HCT116 (cell line): ENCODE measurements around the gene SIGLEC14. TPM values are rescaled to one million over a fixed set of nuclear protein-coding genes. Genes with fewer than 3 reads are reported as not detected.

Source experiments
- ATAC-seq: fragments of 200-7000 bp; cut with Tn5 transposase; 2 replicates; pipeline ENCODE4 v1.9.1; 2020; ENCODE audit warnings: mild to moderate bottlenecking, moderate library complexity
- BruUV-seq: library from RNA; stranded (reverse); fragments of 400-500 nt; replicated peaks from 2 replicates; lab custom pipeline; 2021; lab: Mats Ljungman, UMichigan
- CTCF ChIA-PET: fragments of 300-600 bp; sonication (Branson Sonifier 250); formaldehyde crosslinking; loops from one replicate; lab custom pipeline; 2021; ENCODE audit warnings: antibody characterized with exemption; lab: Charles Lee
- POLR2A ChIA-PET: fragments of 300-600, 350-600 bp; sonication (Branson Sonifier 250); formaldehyde crosslinking; loops from one replicate; lab custom pipeline; 2021; ENCODE audit warnings: antibody characterized with exemption; lab: Charles Lee
- RAD21 ChIA-PET, 2 experiments: fragments of 300-600 bp; sonication (Branson Sonifier 250); formaldehyde crosslinking; loops; one replicate each; lab custom pipeline; 2023; ENCODE audit warnings: low total read pairs in 2 of 2; ENCODE audit not compliant: uncharacterized antibody in 2 of 2, unreplicated experiment in 2 of 2, low non-redundant PET in 1 of 2; lab: Charles Lee
- DNase-seq: peaks from one replicate; pipeline ENCODE4 v3.0.0-alpha.2; 2010; ENCODE audit warnings: low read depth, low spot score
- H2AFZ ChIP-seq: fragments of 200-600 bp; shearing (Covaris generic), sonication (generic); 2 replicates; pipeline ENCODE4 v1.6.1; 2017; ENCODE audit warnings: low read depth, mixed run types, mixed read lengths, antibody characterized with exemption, low read length; ENCODE audit not compliant: poor library complexity, severe bottlenecking
- H3K27ac ChIP-seq: 2 replicates; pipeline ENCODE4 v1.5.1; 2012; ENCODE audit warnings: low read depth, low read length
- H3K27me3 ChIP-seq: fragments of 200-600 bp; sonication (generic); 2 replicates; pipeline ENCODE4 v1.6.1; 2016; ENCODE audit warnings: mixed run types, low read length, mixed read lengths; ENCODE audit not compliant: insufficient read depth
- H3K36me3 ChIP-seq, 2 experiments: fragments of 200-500 bp in 1 of 2; fragments of 200-600 bp in 1 of 2; sonication (Bioruptor generic) in 1 of 2; sonication (generic) in 1 of 2; 2 replicates each; pipeline versions ENCODE4 v1.5.1 to v1.6.1; 2014 to 2016; ENCODE audit warnings: low read length in 2 of 2, inconsistent platforms in 1 of 2, mixed read lengths in 1 of 2, mixed run types in 1 of 2; ENCODE audit not compliant: insufficient read depth in 2 of 2, control insufficient read depth in 1 of 2
- H3K4me1 ChIP-seq, 2 experiments: fragments of 200-600 bp in 1 of 2; sonication (generic) in 1 of 2; 2 replicates each; pipeline versions ENCODE4 v1.5.1 to v1.6.1; 2012 to 2017; ENCODE audit warnings: low read length in 2 of 2, inconsistent platforms in 1 of 2, mild to moderate bottlenecking in 1 of 2, mixed read lengths in 1 of 2, mixed run types in 1 of 2, moderate library complexity in 1 of 2; ENCODE audit not compliant: insufficient read depth in 2 of 2, control insufficient read depth in 1 of 2
- H3K4me2 ChIP-seq: fragments of 200-600 bp; sonication (generic); 2 replicates; pipeline ENCODE4 v1.6.1; 2017; ENCODE audit warnings: mixed run types, low read length, mixed read lengths
- H3K4me3 ChIP-seq, 2 experiments: fragments of 200-600 bp in 1 of 2; sonication (generic) in 1 of 2; replicated peaks in 1 of 2; 2 replicates each; pipeline ENCODE4 v1.5.1; 2011 to 2016; ENCODE audit warnings: low read length in 2 of 2, control low read depth in 1 of 2, low read depth in 1 of 2, mild to moderate bottlenecking in 1 of 2, mixed read lengths in 1 of 2, mixed run types in 1 of 2
- H3K79me2 ChIP-seq: fragments of 200-600 bp; sonication (generic); 2 replicates; pipeline ENCODE4 v1.6.1; 2017; ENCODE audit warnings: mild to moderate bottlenecking, mixed run types, low read length, moderate library complexity, mixed read lengths; ENCODE audit not compliant: insufficient read depth
- H3K9ac ChIP-seq: fragments of 200-600 bp; sonication (generic); 2 replicates; pipeline ENCODE4 v1.6.1; 2016; ENCODE audit warnings: low read length, mixed read lengths
- H3K9me2 ChIP-seq: fragments of 200-600 bp; sonication (generic), shearing (Covaris generic); 2 replicates; pipeline ENCODE4 v1.6.1; 2017; ENCODE audit warnings: mixed run types, mild to moderate bottlenecking, moderate library complexity; ENCODE audit not compliant: insufficient read depth
- H3K9me3 ChIP-seq, 2 experiments: fragments of 200-500 bp in 1 of 2; fragments of 200-600 bp in 1 of 2; sonication (Bioruptor generic) in 1 of 2; sonication (generic) in 1 of 2; 2 replicates each; pipeline ENCODE4 v1.6.1; 2014 to 2017; ENCODE audit warnings: low read length in 2 of 2, mixed read lengths in 2 of 2, inconsistent platforms in 1 of 2, low read depth in 1 of 2, mild to moderate bottlenecking in 1 of 2, mixed run types in 1 of 2, moderate library complexity in 1 of 2; ENCODE audit not compliant: control insufficient read depth in 1 of 2, insufficient read depth in 1 of 2
- H4K20me1 ChIP-seq: fragments of 200-600 bp; sonication (generic), shearing (Covaris generic); 2 replicates; pipeline ENCODE4 v1.6.1; 2017; ENCODE audit warnings: mixed run types, mild to moderate bottlenecking, moderate library complexity; ENCODE audit not compliant: insufficient read depth
- ATF3 ChIP-seq: IDR thresholded peaks from 2 replicates; pipeline ENCODE4 v1.6.1; 2012
- CEBPB ChIP-seq: IDR thresholded peaks from 2 replicates; pipeline ENCODE4 v1.6.1; 2012; ENCODE audit warnings: low read depth
- POLR2AphosphoS5 ChIP-seq: IDR thresholded peaks from 2 replicates; pipeline ENCODE4 v1.6.1; 2011; ENCODE audit warnings: mild to moderate bottlenecking, low read depth, low read length, moderate library complexity
- RAD21 ChIP-seq: IDR thresholded peaks from 2 replicates; pipeline ENCODE4 v1.6.1; 2012; ENCODE audit warnings: low read depth, mild to moderate bottlenecking
- SRF ChIP-seq: IDR thresholded peaks from 2 replicates; pipeline ENCODE4 v1.6.1; 2012; ENCODE audit warnings: low read depth
- TCF7L2 ChIP-seq: IDR thresholded peaks from 2 replicates; pipeline ENCODE4 v1.7.0; 2011; ENCODE audit warnings: borderline replicate concordance, inconsistent platforms; ENCODE audit not compliant: insufficient read depth, insufficient read length; ENCODE audit errors: extremely low read depth
- ZNF274 ChIP-seq: fragments of 200-500 bp; sonication (Bioruptor generic); IDR thresholded peaks from 2 replicates; pipeline ENCODE4 v1.6.1; 2014; ENCODE audit warnings: mild to moderate bottlenecking, low read depth, low read length, inconsistent platforms
- intact Hi-C: fragments of 100-400 bp; cut with micrococcal nuclease; formaldehyde crosslinking; loops from 2 replicates; pipeline ENCODE4 v1.10.0; 2022
- total RNA-seq: library from RNA; stranded (reverse); gene quantifications from one replicate; pipeline ENCODE4 v1.2.1, GENCODE V29; 2021; ENCODE audit not compliant: unreplicated experiment
- TF ChIP-seq, protein P1 (sequence below): IDR thresholded peaks from 2 replicates; pipeline ENCODE4 v1.6.1; 2011; ENCODE audit warnings: mild to moderate bottlenecking, low read length, moderate library complexity; ENCODE audit not compliant: insufficient replicate concordance; ENCODE audit errors: extremely low read depth

The SIGLEC14 gene
- total RNA-seq, 1 experiment from 2014 or later = not detected

DNA sequence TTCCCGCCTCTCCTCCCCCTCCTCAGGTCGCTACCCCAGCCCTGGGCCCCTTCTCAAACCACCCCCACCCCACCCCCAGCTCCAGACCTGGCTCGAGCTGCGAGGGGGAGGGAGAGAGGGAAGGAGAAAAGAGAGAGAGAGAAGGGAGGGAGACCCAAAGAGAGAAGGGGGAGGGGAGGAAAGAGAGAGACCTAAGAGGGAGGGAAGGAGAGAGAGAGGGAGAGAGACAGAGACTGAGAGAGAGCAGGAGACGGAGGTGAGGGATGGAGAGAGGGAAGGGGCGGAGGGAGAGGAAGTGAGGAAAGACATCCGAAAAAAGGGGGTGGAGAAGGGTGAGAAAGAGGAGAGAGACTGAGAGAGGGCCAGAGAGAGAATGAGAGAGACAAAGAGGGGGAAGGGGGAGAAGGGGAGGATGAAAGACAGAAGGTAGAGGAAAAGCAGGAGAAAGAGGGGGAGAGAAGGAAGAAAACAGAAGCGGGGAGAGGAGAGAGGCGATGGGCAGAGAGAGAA, 44.5 kb upstream of the SIGLEC14 start:
- Histone ChIP-seq H3K4me2 (peak overlapping the region; percentile 88), H3K4me3 (peak overlapping the region; percentile 78 to 79), H3K27ac (peak overlapping the region; percentile 66), H2AFZ (no peak overlapping the region), H3K4me1 (peaks cover 21 to 43% of the 10 kb centered on the region in 2 experiments), H3K9me3 (no peaks in the 10 kb centered on the region), H3K36me3 (peaks cover 5 to 9% of the 10 kb centered on the region in 2 experiments; a peak in 2 of 4 replicates), H3K27me3 (no peaks in the 10 kb centered on the region), H3K79me2 (peaks cover 52% of the 10 kb centered on the region), H3K9ac (peak overlapping the region; percentile 67), H3K9me2 (no peaks in the 10 kb centered on the region)
- CTCF ChIA-PET = no interaction called here
- intact Hi-C loops = no loop called here
- no peak for DNase-seq
- TF ChIP-seq RAD21 = no peak
- TF ChIP-seq, protein P1, sequence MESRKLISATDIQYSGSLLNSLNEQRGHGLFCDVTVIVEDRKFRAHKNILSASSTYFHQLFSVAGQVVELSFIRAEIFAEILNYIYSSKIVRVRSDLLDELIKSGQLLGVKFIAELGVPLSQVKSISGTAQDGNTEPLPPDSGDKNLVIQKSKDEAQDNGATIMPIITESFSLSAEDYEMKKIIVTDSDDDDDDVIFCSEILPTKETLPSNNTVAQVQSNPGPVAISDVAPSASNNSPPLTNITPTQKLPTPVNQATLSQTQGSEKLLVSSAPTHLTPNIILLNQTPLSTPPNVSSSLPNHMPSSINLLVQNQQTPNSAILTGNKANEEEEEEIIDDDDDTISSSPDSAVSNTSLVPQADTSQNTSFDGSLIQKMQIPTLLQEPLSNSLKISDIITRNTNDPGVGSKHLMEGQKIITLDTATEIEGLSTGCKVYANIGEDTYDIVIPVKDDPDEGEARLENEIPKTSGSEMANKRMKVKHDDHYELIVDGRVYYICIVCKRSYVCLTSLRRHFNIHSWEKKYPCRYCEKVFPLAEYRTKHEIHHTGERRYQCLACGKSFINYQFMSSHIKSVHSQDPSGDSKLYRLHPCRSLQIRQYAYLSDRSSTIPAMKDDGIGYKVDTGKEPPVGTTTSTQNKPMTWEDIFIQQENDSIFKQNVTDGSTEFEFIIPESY = no peak
- TF ChIP-seq ZNF274 = no peak
- no peak for TF ChIP-seq TCF7L2
- TF ChIP-seq POLR2AphosphoS5 = no peak
- TF ChIP-seq CEBPB = no peak
- no peak for TF ChIP-seq ATF3
- TF ChIP-seq SRF = no peak
- TF ChIP-seq, all 23 proteins: peak for 0
- ChIA-PET RAD21 (no interaction called here), POLR2A (interaction anchor here (0.6 kb wide), 1 partner anchor 46 kb away, joined by 4 read pairs; no protein-coding TSS in a partner anchor)
- ATAC-seq = no peak
- no TSS peak for BruUV-seq
- no peaks in the 10 kb centered on the region for H4K20me1 ChIP-seq
